ENCODE measurements around the gene PPHLN1.

DNA sequence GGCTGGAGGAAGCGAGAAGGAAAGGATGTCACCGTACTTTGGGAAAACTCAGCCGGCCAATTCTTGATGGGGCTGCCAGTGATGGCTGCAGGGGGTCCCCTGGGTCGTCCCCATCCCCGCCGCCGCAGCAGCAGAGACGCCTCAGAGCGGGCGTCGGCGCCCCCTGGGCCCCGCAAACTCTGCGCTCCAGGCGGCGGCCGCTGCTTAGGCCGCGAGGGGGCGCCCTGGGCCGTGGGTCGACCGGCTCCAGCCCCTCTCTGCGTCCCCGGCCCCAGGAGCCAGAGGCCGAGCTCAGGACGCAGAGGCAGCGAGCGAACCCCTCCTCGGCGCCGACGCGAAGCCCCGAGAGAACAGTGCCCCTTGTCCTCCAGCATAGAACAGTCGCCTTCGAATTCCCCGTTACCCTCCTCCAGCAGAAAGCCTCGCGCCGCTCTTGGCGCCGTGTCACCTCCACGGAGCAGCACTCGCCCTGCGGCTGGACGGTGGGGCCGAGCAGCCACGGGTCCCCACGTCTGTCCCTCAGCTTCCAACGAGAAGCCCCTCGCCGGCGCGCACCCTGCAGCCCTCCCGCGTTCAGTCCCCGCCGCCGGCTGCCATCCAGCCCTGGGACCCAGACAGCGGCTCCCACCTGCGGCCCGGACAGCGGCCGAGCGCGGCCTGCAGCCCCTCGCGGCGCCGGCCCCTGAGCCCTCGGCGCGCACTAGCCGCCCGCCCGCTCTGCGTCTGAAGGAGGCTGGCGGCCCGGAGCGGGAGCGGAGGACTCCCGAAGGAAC, 157.0 kb downstream of the PPHLN1 start:
- TF ChIP-seq CTCF (conservative IDR thresholded peaks at IDR 0.05 in 1 of 2, IDR thresholded peaks at IDR 0.05 in 1 of 2; ENCODE audit: extremely low read depth in 1 of 2, insufficient read depth in 1 of 2, low read depth in 1 of 2, low read length in 2 of 2) (peak; percentile 50 to 89), EZH2 (IDR thresholded peaks at IDR 0.05; ENCODE audit: borderline replicate concordance, low read length) (no peak)
